ENCODE data around the gene TNS1.

DNA sequence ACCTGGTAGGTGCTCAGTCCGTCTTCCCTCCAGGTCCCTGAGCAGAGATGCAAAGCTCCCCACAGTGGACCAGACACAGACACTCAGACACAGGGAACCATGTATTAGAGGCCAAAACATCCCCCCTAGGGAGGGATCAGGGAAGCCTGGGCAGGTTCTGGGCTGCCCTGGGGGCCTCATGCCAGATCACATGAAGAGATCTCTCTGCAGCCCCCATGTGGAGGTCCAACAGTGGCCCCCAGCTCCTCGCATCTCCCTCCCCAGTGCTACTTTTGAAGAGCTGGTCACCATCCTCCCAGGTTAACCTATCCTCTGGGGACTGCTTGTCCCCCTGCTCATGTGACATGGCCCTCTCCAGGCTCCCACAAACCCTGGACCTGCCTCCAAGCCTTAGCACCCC lies 10.5 kb upstream of the TNS1 start:
- TF ChIP-seq FOXM1 (IDR thresholded peaks at IDR 0.05; ENCODE audit: borderline replicate concordance) = no peak
- no peak for TF ChIP-seq ARNT (IDR thresholded peaks at IDR 0.05)
- no peak for TF ChIP-seq FOXK2 (IDR thresholded peaks at IDR 0.05)

All from HEK293T (cell line).